MM.1S (cell line): Measurements from ENCODE around the gene INSR.

Experiments
- EZH2 ChIP-seq: fragments of 300-600 bp; sonication (generic); optimal IDR thresholded peaks from 2 replicates; pipeline ENCODE3; 2017; ENCODE audit warnings: low read depth, mild to moderate bottlenecking, antibody characterized with exemption, low read length, mixed read lengths
- TF ChIP-seq, protein P1 (sequence below): fragments of 300-600 bp; sonication (generic); IDR thresholded peaks from 2 replicates; pipeline ENCODE4 v1.5.1; 2016; ENCODE audit warnings: antibody characterized with exemption, low read length, mixed read lengths

DNA sequence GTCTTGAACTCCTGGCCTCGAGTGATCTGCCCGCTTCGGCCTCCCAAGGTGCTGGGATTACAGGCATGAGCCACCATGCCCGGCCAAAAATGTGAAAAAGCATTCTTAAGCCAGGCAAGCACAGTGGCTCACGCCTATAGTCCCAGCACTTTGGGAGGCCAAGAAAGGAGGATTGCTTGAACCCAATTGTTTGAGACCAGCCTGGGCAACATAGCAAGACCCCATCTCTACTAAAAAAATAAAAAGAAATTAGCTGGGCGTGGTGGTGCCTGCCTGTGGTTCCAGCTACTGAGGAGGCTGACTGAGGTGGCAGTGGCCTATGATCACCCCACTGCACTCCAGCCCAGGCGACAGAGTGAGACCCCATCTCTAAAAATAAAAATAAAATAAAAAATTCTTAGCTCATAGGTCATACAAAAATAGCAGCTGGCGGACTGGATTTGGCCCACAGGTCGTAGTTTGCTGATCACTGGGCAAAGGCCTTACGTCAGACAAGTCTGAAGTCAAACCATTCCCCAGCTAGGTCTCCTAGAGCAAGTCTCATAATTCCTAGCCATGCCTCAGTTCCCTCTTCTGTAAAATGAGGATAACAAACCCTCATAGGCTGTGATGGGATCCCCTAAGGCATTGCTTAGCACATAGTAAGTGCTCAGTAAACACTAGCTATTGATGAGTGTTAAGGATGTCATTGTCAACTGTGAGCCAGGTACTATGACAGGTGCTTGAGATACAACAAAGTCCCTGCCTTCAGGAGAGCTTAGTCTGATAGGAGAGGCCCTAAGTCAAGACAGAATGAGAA, 36.0 kb downstream of the INSR start:
- TF ChIP-seq, protein P1, sequence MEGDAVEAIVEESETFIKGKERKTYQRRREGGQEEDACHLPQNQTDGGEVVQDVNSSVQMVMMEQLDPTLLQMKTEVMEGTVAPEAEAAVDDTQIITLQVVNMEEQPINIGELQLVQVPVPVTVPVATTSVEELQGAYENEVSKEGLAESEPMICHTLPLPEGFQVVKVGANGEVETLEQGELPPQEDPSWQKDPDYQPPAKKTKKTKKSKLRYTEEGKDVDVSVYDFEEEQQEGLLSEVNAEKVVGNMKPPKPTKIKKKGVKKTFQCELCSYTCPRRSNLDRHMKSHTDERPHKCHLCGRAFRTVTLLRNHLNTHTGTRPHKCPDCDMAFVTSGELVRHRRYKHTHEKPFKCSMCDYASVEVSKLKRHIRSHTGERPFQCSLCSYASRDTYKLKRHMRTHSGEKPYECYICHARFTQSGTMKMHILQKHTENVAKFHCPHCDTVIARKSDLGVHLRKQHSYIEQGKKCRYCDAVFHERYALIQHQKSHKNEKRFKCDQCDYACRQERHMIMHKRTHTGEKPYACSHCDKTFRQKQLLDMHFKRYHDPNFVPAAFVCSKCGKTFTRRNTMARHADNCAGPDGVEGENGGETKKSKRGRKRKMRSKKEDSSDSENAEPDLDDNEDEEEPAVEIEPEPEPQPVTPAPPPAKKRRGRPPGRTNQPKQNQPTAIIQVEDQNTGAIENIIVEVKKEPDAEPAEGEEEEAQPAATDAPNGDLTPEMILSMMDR = no peak
- TF ChIP-seq EZH2 = no peak
